ENCODE data around the gene STON1. TPM values are rescaled to one million over a fixed set of nuclear protein-coding genes. Genes with fewer than 3 reads are reported as not detected.

STON1 gene
- total RNA-seq, 1 donor from 2014 or later = 36.5 TPM

- peaks cover 55% of the 10 kb centered on the region for H3K4me1 Mint-ChIP-seq
Measured at GRCh38 chr2:48483916-48484315, 46.0 kb upstream of the STON1 start.

GRCh38 chr2:48488545-48488944 is 41.4 kb upstream of the STON1 start:
- Mint-ChIP-seq H3K27me3 (ENCODE audit: low read depth) (no peaks in the 10 kb centered on the region), H3K4me3 (no peak overlapping the region), H3K36me3 (peaks cover 16% of the 10 kb centered on the region), H3K4me1 (peaks cover 20% of the 10 kb centered on the region), H3K27ac (peak overlapping the region; percentile 50), H3K9me3 (no peaks in the 10 kb centered on the region)
- DNase-seq (ENCODE audit: low spot score in 2 of 2, unreplicated experiment in 2 of 2) = no peak
- TF ChIP-seq CTCF (IDR thresholded peaks at IDR 0.05; ENCODE audit: unreplicated experiment) = no peak

More at GRCh38 chr2:48483916-48484315, 46.0 kb upstream of the STON1 start:
- Mint-ChIP-seq H3K9me3 (no peaks in the 10 kb centered on the region), H3K4me3 (no peak overlapping the region), H3K36me3 (peaks cover 13% of the 10 kb centered on the region), H3K27ac (peak overlapping the region; percentile 92), H3K27me3 (ENCODE audit: low read depth) (no peaks in the 10 kb centered on the region)
- no peak for DNase-seq (ENCODE audit: low spot score in 2 of 2, unreplicated experiment in 2 of 2)
- no peak for TF ChIP-seq CTCF (IDR thresholded peaks at IDR 0.05; ENCODE audit: unreplicated experiment)

GRCh38 chr2:48496849-48497248 is 33.1 kb upstream of the STON1 start:
- DNase-seq (ENCODE audit: low spot score in 2 of 2, unreplicated experiment in 2 of 2) = no peak
- peaks cover 7% of the 10 kb centered on the region for H3K4me1 Mint-ChIP-seq
- no peak overlapping the region for H3K27ac Mint-ChIP-seq
- H3K9me3 Mint-ChIP-seq = no peaks in the 10 kb centered on the region
- H3K4me3 Mint-ChIP-seq = no peak overlapping the region
- TF ChIP-seq CTCF (IDR thresholded peaks at IDR 0.05; ENCODE audit: unreplicated experiment) = no peak
- no peaks in the 10 kb centered on the region for H3K27me3 Mint-ChIP-seq (ENCODE audit: low read depth)
- peaks cover 41% of the 10 kb centered on the region for H3K36me3 Mint-ChIP-seq

- no peak for TF ChIP-seq CTCF (IDR thresholded peaks at IDR 0.05; ENCODE audit: unreplicated experiment)
- H3K36me3 Mint-ChIP-seq = peaks cover 23% of the 10 kb centered on the region
- H3K4me1 Mint-ChIP-seq = peaks cover 6% of the 10 kb centered on the region
- H3K27me3 Mint-ChIP-seq (ENCODE audit: low read depth) = no peaks in the 10 kb centered on the region
- H3K27ac Mint-ChIP-seq = no peak overlapping the region
- no peak for DNase-seq (ENCODE audit: low spot score in 2 of 2, unreplicated experiment in 2 of 2)
- no peaks in the 10 kb centered on the region for H3K9me3 Mint-ChIP-seq
- H3K4me3 Mint-ChIP-seq = no peak overlapping the region
Measured at GRCh38 chr2:48504647-48505327, 25.2 kb upstream of the STON1 start.

- H3K27ac Mint-ChIP-seq = no peak overlapping the region
- peaks cover 15% of the 10 kb centered on the region for H3K4me1 Mint-ChIP-seq
- H3K4me3 Mint-ChIP-seq = no peak overlapping the region
- no peaks in the 10 kb centered on the region for H3K27me3 Mint-ChIP-seq (ENCODE audit: low read depth)
- no peak for DNase-seq (ENCODE audit: low spot score in 2 of 2, unreplicated experiment in 2 of 2)
- peaks cover 21% of the 10 kb centered on the region for H3K36me3 Mint-ChIP-seq
- no peaks in the 10 kb centered on the region for H3K9me3 Mint-ChIP-seq
- no peak for TF ChIP-seq CTCF (IDR thresholded peaks at IDR 0.05; ENCODE audit: unreplicated experiment)
Measured at GRCh38 chr2:48507111-48507510, 22.8 kb upstream of the STON1 start.
